Cerebellar cortex (tissue), 1 donor: ENCODE measurements around the gene ZFAND3.

Experiments used
- DNase-seq: peaks from one replicate; pipeline ENCODE4 v3.0.0-alpha.2; 2015; ENCODE audit warnings: low spot score

Gene ZFAND3

GRCh38 chr6:38004908-38005307 lies 185.4 kb downstream of the ZFAND3 start:
- no peak for DNase-seq

GRCh38 chr6:38011937-38012336 lies 192.4 kb downstream of the ZFAND3 start:
- DNase-seq: no peak

GRCh38 chr6:38012573-38012972 lies 193.0 kb downstream of the ZFAND3 start:
- DNase-seq: peak; percentile 79

- no peak for DNase-seq
Observed at GRCh38 chr6:38015341-38015740, 195.8 kb downstream of the ZFAND3 start.

GRCh38 chr6:38016824-38017223 lies 197.3 kb downstream of the ZFAND3 start:
- DNase-seq: no peak

GRCh38 chr6:38018755-38019165 lies 199.2 kb downstream of the ZFAND3 start:
- DNase-seq: no peak

GRCh38 chr6:38020593-38020992 lies 201.1 kb downstream of the ZFAND3 start:
- peak; percentile 51 for DNase-seq

- DNase-seq: no peak
Observed at GRCh38 chr6:38021029-38021428, 201.5 kb downstream of the ZFAND3 start.

GRCh38 chr6:38021571-38021970 lies 202.0 kb downstream of the ZFAND3 start:
- DNase-seq: peak; percentile 76

GRCh38 chr6:38022688-38023087 lies 203.2 kb downstream of the ZFAND3 start:
- no peak for DNase-seq

GRCh38 chr6:38024908-38025307 lies 205.4 kb downstream of the ZFAND3 start:
- no peak for DNase-seq

GRCh38 chr6:38025451-38025850 lies 205.9 kb downstream of the ZFAND3 start:
- DNase-seq: no peak

- peak; percentile 35 for DNase-seq
Observed at GRCh38 chr6:38027685-38028373, 208.3 kb downstream of the ZFAND3 start.

GRCh38 chr6:38030380-38030779 lies 210.9 kb downstream of the ZFAND3 start:
- DNase-seq: no peak

- DNase-seq: no peak
Observed at GRCh38 chr6:38032797-38033196, 213.3 kb downstream of the ZFAND3 start.

- peak; percentile 42 for DNase-seq
Observed at GRCh38 chr6:38033442-38033982, 214.0 kb downstream of the ZFAND3 start.

GRCh38 chr6:38034274-38034914 lies 214.9 kb downstream of the ZFAND3 start:
- DNase-seq: peak; percentile 60

- DNase-seq: no peak
Observed at GRCh38 chr6:38035478-38035877, 216.0 kb downstream of the ZFAND3 start.

- no peak for DNase-seq
Observed at GRCh38 chr6:38039502-38039901, 220.0 kb downstream of the ZFAND3 start.

GRCh38 chr6:38040254-38040653 lies 220.7 kb downstream of the ZFAND3 start:
- DNase-seq: no peak

GRCh38 chr6:38043259-38043753 lies 223.8 kb downstream of the ZFAND3 start:
- no peak for DNase-seq

GRCh38 chr6:38045701-38046305 lies 226.3 kb downstream of the ZFAND3 start:
- no peak for DNase-seq

GRCh38 chr6:38047562-38047961 lies 228.0 kb downstream of the ZFAND3 start:
- DNase-seq: no peak
